NT2/D1 (cell line): ENCODE measurements around the gene MFRP.

Experiments used
- SUZ12 ChIP-seq: IDR thresholded peaks from 2 replicates; pipeline ENCODE4 v1.6.1; 2011; ENCODE audit not compliant: insufficient read length, insufficient read depth; ENCODE audit errors: extremely low read depth
- ZNF274 ChIP-seq: IDR thresholded peaks from 2 replicates; pipeline ENCODE4 v1.6.1; 2011; ENCODE audit warnings: mild to moderate bottlenecking, low read depth, low read length

DNA sequence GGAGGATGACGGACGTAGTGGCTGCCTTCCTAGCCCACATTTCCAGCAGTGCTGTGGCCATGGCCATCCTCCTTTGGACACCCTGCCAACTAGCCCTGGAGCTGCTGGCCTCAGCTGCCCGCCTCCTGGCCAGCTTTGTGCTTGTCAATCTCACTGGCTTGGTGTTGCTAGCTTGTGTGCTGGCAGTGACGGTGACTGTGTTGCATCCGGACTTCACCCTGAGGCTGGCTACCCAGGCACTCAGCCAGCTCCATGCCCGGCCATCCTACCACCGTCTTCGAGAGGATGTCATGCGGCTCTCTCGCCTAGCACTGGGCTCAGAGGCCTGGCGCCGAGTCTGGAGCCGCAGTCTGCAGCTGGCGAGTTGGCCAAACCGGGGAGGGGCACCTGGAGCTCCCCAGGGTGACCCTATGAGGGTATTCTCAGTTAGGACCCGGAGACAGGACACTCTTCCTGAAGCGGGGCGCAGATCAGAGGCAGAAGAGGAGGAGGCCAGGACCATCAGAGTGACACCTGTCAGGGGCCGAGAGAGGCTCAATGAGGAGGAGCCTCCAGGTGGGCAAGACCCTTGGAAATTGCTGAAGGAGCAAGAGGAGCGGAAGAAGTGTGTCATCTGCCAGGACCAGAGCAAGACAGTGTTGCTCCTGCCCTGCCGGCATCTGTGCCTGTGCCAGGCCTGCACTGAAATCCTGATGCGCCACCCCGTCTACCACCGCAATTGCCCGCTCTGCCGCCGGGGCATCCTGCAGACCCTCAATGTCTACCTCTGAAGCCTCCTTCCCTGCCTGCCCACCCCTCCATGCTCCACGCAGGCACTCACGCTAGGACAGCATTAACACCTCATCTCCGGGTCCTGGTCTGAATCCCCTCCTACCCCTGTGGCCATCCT lies 10.6 kb downstream of the MFRP start:
- TF ChIP-seq ZNF274 (no peak), SUZ12 (no peak)
